ENCODE data around the gene HAVCR1. TPM values are rescaled to one million over a fixed set of nuclear protein-coding genes. Genes with fewer than 3 reads are reported as not detected.

HAVCR1 gene
- not detected for polyA plus RNA-seq (2012; ENCODE audit: low read depth, missing spikeins)

GRCh38 chr5:157059093-157059539 is at the start of gene HAVCR1:
TSS of gene HAVCR1 (minus strand) at chr5:157059116. CDS start at chr5:157057943, 1,173 bp downstream.
- TF ChIP-seq POU2F2 (IDR thresholded peaks at IDR 0.05; ENCODE audit: low read depth, low read length) (no peak), POLR2AphosphoS5 (IDR thresholded peaks at IDR 0.05; ENCODE audit: low read depth, low read length) (no peak), SPI1 (IDR thresholded peaks at IDR 0.05; ENCODE audit: low read depth, low read length) (no peak), POLR2A (IDR thresholded peaks at IDR 0.05; ENCODE audit: low read depth, low read length) (no peak), TAF1 (IDR thresholded peaks at IDR 0.05; ENCODE audit: low read depth, low read length) (no peak), PAX5 (IDR thresholded peaks at IDR 0.05; ENCODE audit: insufficient read depth, low read length, severe bottlenecking) (no peak)
- DNase-seq (ENCODE audit: insufficient read length, low spot score): no peak
- FAIRE-seq: no peak

GRCh38 chr5:157107508-157107907 is 48.6 kb upstream of the HAVCR1 start:
- TF ChIP-seq POLR2AphosphoS5 (IDR thresholded peaks at IDR 0.05; ENCODE audit: low read depth, low read length): no peak
- no peak for TF ChIP-seq POU2F2 (IDR thresholded peaks at IDR 0.05; ENCODE audit: low read depth, low read length)
- no peak for TF ChIP-seq PAX5 (IDR thresholded peaks at IDR 0.05; ENCODE audit: insufficient read depth, low read length, severe bottlenecking)
- no peak for TF ChIP-seq TAF1 (IDR thresholded peaks at IDR 0.05; ENCODE audit: low read depth, low read length)
- TF ChIP-seq SPI1 (IDR thresholded peaks at IDR 0.05; ENCODE audit: low read depth, low read length): no peak
- TF ChIP-seq POLR2A (IDR thresholded peaks at IDR 0.05; ENCODE audit: low read depth, low read length): no peak
- no peak for DNase-seq (ENCODE audit: insufficient read length, low spot score)

GRCh38 chr5:157106630-157107461 is 47.9 kb upstream of the HAVCR1 start:
- peak; percentile 58 for FAIRE-seq
- DNase-seq (ENCODE audit: insufficient read length, low spot score): no peak

More at GRCh38 chr5:157107508-157107907, 48.6 kb upstream of the HAVCR1 start:
- FAIRE-seq: peak; percentile 77

GRCh38 chr5:157100140-157100679 is 41.3 kb upstream of the HAVCR1 start:
- TF ChIP-seq POLR2A (IDR thresholded peaks at IDR 0.05; ENCODE audit: low read depth, low read length) (no peak), SPI1 (IDR thresholded peaks at IDR 0.05; ENCODE audit: low read depth, low read length) (peak; percentile 70)
- no peak for DNase-seq (ENCODE audit: insufficient read length, low spot score)
- FAIRE-seq: peak; percentile 88

More at GRCh38 chr5:157106630-157107461, 47.9 kb upstream of the HAVCR1 start:
- TF ChIP-seq TAF1 (IDR thresholded peaks at IDR 0.05; ENCODE audit: low read depth, low read length) (no peak), SPI1 (IDR thresholded peaks at IDR 0.05; ENCODE audit: low read depth, low read length) (no peak), POLR2A (IDR thresholded peaks at IDR 0.05; ENCODE audit: low read depth, low read length) (no peak), POU2F2 (IDR thresholded peaks at IDR 0.05; ENCODE audit: low read depth, low read length) (no peak), POLR2AphosphoS5 (IDR thresholded peaks at IDR 0.05; ENCODE audit: low read depth, low read length) (no peak), PAX5 (IDR thresholded peaks at IDR 0.05; ENCODE audit: insufficient read depth, low read length, severe bottlenecking) (no peak)

- DNase-seq (ENCODE audit: insufficient read length, low spot score): no peak
- TF ChIP-seq POLR2A (IDR thresholded peaks at IDR 0.05; ENCODE audit: low read depth, low read length) (no peak), POU2F2 (IDR thresholded peaks at IDR 0.05; ENCODE audit: low read depth, low read length) (no peak), PAX5 (IDR thresholded peaks at IDR 0.05; ENCODE audit: insufficient read depth, low read length, severe bottlenecking) (no peak), POLR2AphosphoS5 (IDR thresholded peaks at IDR 0.05; ENCODE audit: low read depth, low read length) (no peak), SPI1 (IDR thresholded peaks at IDR 0.05; ENCODE audit: low read depth, low read length) (no peak), TAF1 (IDR thresholded peaks at IDR 0.05; ENCODE audit: low read depth, low read length) (no peak)
- FAIRE-seq: peak; percentile 23
Measured at GRCh38 chr5:157088342-157088990, 29.6 kb upstream of the HAVCR1 start.

- no peak for FAIRE-seq
- no peak for DNase-seq (ENCODE audit: insufficient read length, low spot score)
- TF ChIP-seq PAX5 (IDR thresholded peaks at IDR 0.05; ENCODE audit: insufficient read depth, low read length, severe bottlenecking) (no peak), POU2F2 (IDR thresholded peaks at IDR 0.05; ENCODE audit: low read depth, low read length) (no peak), POLR2A (IDR thresholded peaks at IDR 0.05; ENCODE audit: low read depth, low read length) (no peak), POLR2AphosphoS5 (IDR thresholded peaks at IDR 0.05; ENCODE audit: low read depth, low read length) (no peak), TAF1 (IDR thresholded peaks at IDR 0.05; ENCODE audit: low read depth, low read length) (no peak), SPI1 (IDR thresholded peaks at IDR 0.05; ENCODE audit: low read depth, low read length) (no peak)
Measured at GRCh38 chr5:157086751-157087359, 27.9 kb upstream of the HAVCR1 start.

- FAIRE-seq (no peak), DNase-seq (ENCODE audit: insufficient read length, low spot score) (no peak)
- TF ChIP-seq POLR2AphosphoS5 (IDR thresholded peaks at IDR 0.05; ENCODE audit: low read depth, low read length): no peak
- no peak for TF ChIP-seq PAX5 (IDR thresholded peaks at IDR 0.05; ENCODE audit: insufficient read depth, low read length, severe bottlenecking)
- no peak for TF ChIP-seq POU2F2 (IDR thresholded peaks at IDR 0.05; ENCODE audit: low read depth, low read length)
- TF ChIP-seq SPI1 (IDR thresholded peaks at IDR 0.05; ENCODE audit: low read depth, low read length): no peak
- no peak for TF ChIP-seq TAF1 (IDR thresholded peaks at IDR 0.05; ENCODE audit: low read depth, low read length)
- no peak for TF ChIP-seq POLR2A (IDR thresholded peaks at IDR 0.05; ENCODE audit: low read depth, low read length)
Measured at GRCh38 chr5:157085930-157086329, 27.0 kb upstream of the HAVCR1 start.

GRCh38 chr5:157080286-157080685 is 21.4 kb upstream of the HAVCR1 start:
- TF ChIP-seq TAF1 (IDR thresholded peaks at IDR 0.05; ENCODE audit: low read depth, low read length) (no peak), POLR2AphosphoS5 (IDR thresholded peaks at IDR 0.05; ENCODE audit: low read depth, low read length) (no peak), POU2F2 (IDR thresholded peaks at IDR 0.05; ENCODE audit: low read depth, low read length) (no peak), PAX5 (IDR thresholded peaks at IDR 0.05; ENCODE audit: insufficient read depth, low read length, severe bottlenecking) (no peak), SPI1 (IDR thresholded peaks at IDR 0.05; ENCODE audit: low read depth, low read length) (no peak), POLR2A (IDR thresholded peaks at IDR 0.05; ENCODE audit: low read depth, low read length) (no peak)
- FAIRE-seq: no peak
- DNase-seq (ENCODE audit: insufficient read length, low spot score): no peak
